HepG2 (cell line): ENCODE results near the gene CALN1. TPM values are rescaled to one million over a fixed set of nuclear protein-coding genes. Genes with fewer than 3 reads are reported as not detected.

ENCODE experiments used
- ATAC-seq: fragments of 200-7000 bp; cut with Tn5 transposase; 3 replicates; pipeline ENCODE4 v1.9.1; 2020; ENCODE audit warnings: mild to moderate bottlenecking, moderate library complexity
- BruUV-seq: library from RNA; stranded (reverse); fragments of 400-500 nt; replicated peaks from 2 replicates; lab custom pipeline; 2021; lab: Mats Ljungman, UMichigan
- CTCF ChIA-PET: fragments of 300-600 bp; formaldehyde crosslinking; extraction: SDS; loops from one replicate; lab custom pipeline; 2021; ENCODE audit warnings: low total read pairs, inconsistent platforms, low intra/inter-chr PET ratio; lab: Yijun Ruan, JAX
- POLR2A ChIA-PET: fragments of 350-600 bp; sonication (Branson Sonifier 250); formaldehyde crosslinking; loops from one replicate; lab custom pipeline; 2020; ENCODE audit warnings: antibody characterized with exemption, inconsistent platforms; lab: Yijun Ruan, JAX
- DNase-seq: peaks from one replicate; pipeline ENCODE4 v3.0.0-alpha.2; 2015; ENCODE audit warnings: low spot score
- FAIRE-seq: peaks from 3 replicates; lab custom pipeline; 2011; peaks lifted over from hg19 to GRCh38; lab: Jason Lieb, UNC
- H2AFZ ChIP-seq: one replicate; pipeline ENCODE4 v1.6.1; 2011; ENCODE audit warnings: low read length, inconsistent platforms
- H3K27ac ChIP-seq: fragments of 300-600 bp; 3 replicates; pipeline ENCODE4 v1.8.0; 2011; ENCODE audit warnings: mixed run types, mild to moderate bottlenecking, mixed read lengths, low read length, inconsistent platforms; ENCODE audit not compliant: insufficient read depth; ENCODE audit errors: extremely low read length
- H3K27me3 ChIP-seq, 2 experiments: fragments of 200-600 bp in 1 of 2; 2 replicates in 1 of 2; 3 replicates in 1 of 2; pipeline versions ENCODE4 v1.6.0 to v1.8.0; 2011; ENCODE audit warnings: low read length in 2 of 2, mild to moderate bottlenecking in 2 of 2, moderate library complexity in 2 of 2, inconsistent platforms in 1 of 2; ENCODE audit not compliant: insufficient read depth in 2 of 2, control insufficient read depth in 1 of 2
- H3K36me3 ChIP-seq, 2 experiments: fragments of 200-600 bp in 1 of 2; replicated peaks in 1 of 2; 2 replicates in 1 of 2; 3 replicates in 1 of 2; pipeline versions ENCODE4 v1.5.1 to v1.8.0; 2011; ENCODE audit warnings: low read length in 2 of 2, inconsistent platforms in 1 of 2; ENCODE audit not compliant: insufficient read depth in 2 of 2, control insufficient read depth in 1 of 2
- H3K4me1 ChIP-seq: 2 replicates; pipeline ENCODE4 v1.5.1; 2012; ENCODE audit warnings: low read length, inconsistent platforms; ENCODE audit not compliant: insufficient read depth
- H3K4me2 ChIP-seq: 2 replicates; pipeline ENCODE4 v1.6.0; 2011; ENCODE audit warnings: low read depth, low read length, inconsistent platforms
- H3K4me3 ChIP-seq, 3 experiments: fragments of 200-600 bp in 1 of 3; sonication (generic), shearing (Covaris generic) in 1 of 3; replicated peaks in 1 of 3; 2 replicates each; pipeline ENCODE4 v1.5.1; 2011 to 2016; ENCODE audit warnings: low read length in 3 of 3, inconsistent platforms in 2 of 3, low read depth in 2 of 3, mild to moderate bottlenecking in 2 of 3, control low read depth in 1 of 3, mixed read lengths in 1 of 3; ENCODE audit not compliant: insufficient read depth in 1 of 3
- H3K79me2 ChIP-seq: one replicate; pipeline ENCODE4 v1.6.1; 2011; ENCODE audit warnings: low read length, inconsistent platforms; ENCODE audit not compliant: insufficient read depth
- H3K9ac ChIP-seq: 2 replicates; pipeline ENCODE4 v1.6.0; 2011; ENCODE audit warnings: mild to moderate bottlenecking, low read depth, low read length, inconsistent platforms; ENCODE audit not compliant: insufficient read depth
- H3K9me3 ChIP-seq: 2 replicates; pipeline ENCODE4 v1.5.1; 2012; ENCODE audit warnings: mild to moderate bottlenecking, low read length
- H4K20me1 ChIP-seq: 2 replicates; pipeline ENCODE4 v1.6.0; 2011; ENCODE audit warnings: inconsistent platforms, mild to moderate bottlenecking, low read length, moderate library complexity; ENCODE audit not compliant: insufficient read depth
- CREB1 ChIP-seq, 2 experiments: fragments of 450-650 bp in 1 of 2; IDR thresholded peaks; 2 replicates each; pipeline ENCODE4 v1.6.1; 2016 to 2017; ENCODE audit warnings: control low read depth in 1 of 2, mild to moderate bottlenecking in 1 of 2, missing compliant biosample characterization in 1 of 2, missing genetic modification characterization in 1 of 2
- SMARCC2 ChIP-seq: fragments of 450-650 bp; IDR thresholded peaks from 2 replicates; pipeline ENCODE4 v1.6.1; 2017; ENCODE audit warnings: antibody characterized with exemption, mild to moderate bottlenecking
- TOE1 ChIP-seq: sonication (generic); formaldehyde crosslinking; IDR thresholded peaks from 2 replicates; pipeline ENCODE4 v1.4.0; 2020; ENCODE audit warnings: mild to moderate bottlenecking, missing genetic modification reagents
- ZNF382 ChIP-seq: sonication (generic); formaldehyde crosslinking; IDR thresholded peaks from 2 replicates; pipeline ENCODE4 v1.5.0; 2020; ENCODE audit warnings: missing genetic modification reagents, mild to moderate bottlenecking, borderline replicate concordance
- ZNF569 ChIP-seq: sonication (generic); formaldehyde crosslinking; IDR thresholded peaks from 2 replicates; pipeline ENCODE4 v1.5.0; 2020; ENCODE audit warnings: mild to moderate bottlenecking, missing genetic modification reagents, moderate library complexity, borderline replicate concordance
- ZNF670 ChIP-seq: sonication (generic); formaldehyde crosslinking; IDR thresholded peaks from 2 replicates; pipeline ENCODE4 v1.8.0; 2022; ENCODE audit warnings: mild to moderate bottlenecking, missing genetic modification reagents, borderline replicate concordance
- ZNF792 ChIP-seq: IDR thresholded peaks from 2 replicates; pipeline ENCODE4 v1.6.1; 2016
- ZSCAN9 ChIP-seq: IDR thresholded peaks from 2 replicates; pipeline ENCODE4 v1.6.1; 2016; ENCODE audit warnings: borderline replicate concordance
- WGBS: methylation state at CpG from one replicate; pipeline ENCODE4 v1.1.6; 2017; ENCODE audit warnings: low lambda C conversion rate; 5-methylcytosine and 5-hydroxymethylcytosine counted together
- in situ Hi-C: cut with HindIII; loops from 2 replicates; pipeline ENCODE4 v1.10.0; 2017; ENCODE audit warnings: low pct_unique_long_range_greater_than_20kb; ENCODE audit not compliant: extremely low pct_ligation_motif_present
- intact Hi-C: fragments of 100-400 bp; cut with micrococcal nuclease; formaldehyde crosslinking; loops from one replicate; pipeline ENCODE4 v1.10.0; 2022; ENCODE audit not compliant: unreplicated experiment
- polyA plus RNA-seq, 8 experiments: library from polyadenylated mRNA; depleted of rRNA in 3 of 8; stranded (reverse) in 7 of 8; unstranded in 1 of 8; fragments of >200 nt; fragmentation: Illumina TruSeq in 4 of 8; extraction: Trizol in 4 of 8; gene quantifications; 2 replicates each; pipeline versions ENCODE4 v1.2.1 to v1.2.3, GENCODE V29; 2011 to 2016; ENCODE audit warnings: low read depth in 4 of 8, missing spikeins in 1 of 8, mixed read lengths in 1 of 8; ENCODE audit not compliant: insufficient read depth in 1 of 8
- total RNA-seq, 5 experiments: library from RNA; depleted of rRNA; stranded (reverse); fragments of >200 nt; fragmentation: Illumina TruSeq; extraction: Trizol; gene quantifications; 2 replicates each; pipeline ENCODE4 v1.2.3, GENCODE V29; 2016; ENCODE audit warnings: low read depth in 1 of 5
- TF ChIP-seq, protein P1 (sequence below): IDR thresholded peaks from 2 replicates; pipeline ENCODE4 v1.6.1; 2018; ENCODE audit warnings: missing genetic modification reagents
- TF ChIP-seq, protein P2 (sequence below): sonication (generic); formaldehyde crosslinking; IDR thresholded peaks from 2 replicates; pipeline ENCODE4 v1.5.1; 2020; ENCODE audit warnings: missing genetic modification reagents, mild to moderate bottlenecking, borderline replicate concordance
- TF ChIP-seq, protein P3 (sequence below): sonication (generic); formaldehyde crosslinking; conservative IDR thresholded peaks from 2 replicates; pipeline ENCODE4 v1.4.0; 2020; ENCODE audit warnings: mild to moderate bottlenecking, missing genetic modification reagents, moderate library complexity

CALN1 gene
- total and polyA plus RNA-seq, 2 of the 13 experiments (the other 11 are each of a cell fraction or from before 2014, with no cell fraction given), result not detected

DNA sequence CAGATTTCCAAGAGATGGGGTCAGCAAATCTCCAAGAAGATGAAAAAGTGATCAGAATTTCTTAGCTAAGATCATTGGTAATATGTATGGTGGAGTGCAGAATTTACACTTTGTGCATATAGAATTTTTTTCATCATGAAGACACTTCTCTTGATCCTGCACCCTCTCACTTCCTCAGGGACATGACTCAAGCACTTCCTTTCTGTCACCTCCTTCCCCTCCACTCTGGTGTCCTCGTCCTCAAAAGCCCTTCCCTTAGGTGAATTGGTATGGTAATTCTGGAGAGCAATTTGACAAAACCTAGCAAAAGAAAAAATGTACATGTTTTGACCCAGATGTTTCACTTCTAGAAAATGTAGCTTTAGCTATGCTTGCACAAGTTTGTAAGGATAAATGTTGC lies 18.1 kb downstream of the CALN1 start (continued):
- TF ChIP-seq ZSCAN9 (no peak), TOE1 (CRISPR knock-in tag) (no peak), ZNF670 (no peak), SMARCC2 (no peak), ZNF792 (no peak)
- TF ChIP-seq, protein P1, sequence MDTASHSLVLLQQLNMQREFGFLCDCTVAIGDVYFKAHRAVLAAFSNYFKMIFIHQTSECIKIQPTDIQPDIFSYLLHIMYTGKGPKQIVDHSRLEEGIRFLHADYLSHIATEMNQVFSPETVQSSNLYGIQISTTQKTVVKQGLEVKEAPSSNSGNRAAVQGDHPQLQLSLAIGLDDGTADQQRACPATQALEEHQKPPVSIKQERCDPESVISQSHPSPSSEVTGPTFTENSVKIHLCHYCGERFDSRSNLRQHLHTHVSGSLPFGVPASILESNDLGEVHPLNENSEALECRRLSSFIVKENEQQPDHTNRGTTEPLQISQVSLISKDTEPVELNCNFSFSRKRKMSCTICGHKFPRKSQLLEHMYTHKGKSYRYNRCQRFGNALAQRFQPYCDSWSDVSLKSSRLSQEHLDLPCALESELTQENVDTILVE (CRISPR knock-in tag), result no peak
- TF ChIP-seq, protein P2, sequence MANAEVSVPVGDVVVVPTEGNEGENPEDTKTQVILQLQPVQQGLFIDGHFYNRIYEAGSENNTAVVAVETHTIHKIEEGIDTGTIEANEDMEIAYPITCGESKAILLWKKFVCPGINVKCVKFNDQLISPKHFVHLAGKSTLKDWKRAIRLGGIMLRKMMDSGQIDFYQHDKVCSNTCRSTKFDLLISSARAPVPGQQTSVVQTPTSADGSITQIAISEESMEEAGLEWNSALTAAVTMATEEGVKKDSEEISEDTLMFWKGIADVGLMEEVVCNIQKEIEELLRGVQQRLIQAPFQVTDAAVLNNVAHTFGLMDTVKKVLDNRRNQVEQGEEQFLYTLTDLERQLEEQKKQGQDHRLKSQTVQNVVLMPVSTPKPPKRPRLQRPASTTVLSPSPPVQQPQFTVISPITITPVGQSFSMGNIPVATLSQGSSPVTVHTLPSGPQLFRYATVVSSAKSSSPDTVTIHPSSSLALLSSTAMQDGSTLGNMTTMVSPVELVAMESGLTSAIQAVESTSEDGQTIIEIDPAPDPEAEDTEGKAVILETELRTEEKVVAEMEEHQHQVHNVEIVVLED (CRISPR knock-in tag), result no peak

DNA sequence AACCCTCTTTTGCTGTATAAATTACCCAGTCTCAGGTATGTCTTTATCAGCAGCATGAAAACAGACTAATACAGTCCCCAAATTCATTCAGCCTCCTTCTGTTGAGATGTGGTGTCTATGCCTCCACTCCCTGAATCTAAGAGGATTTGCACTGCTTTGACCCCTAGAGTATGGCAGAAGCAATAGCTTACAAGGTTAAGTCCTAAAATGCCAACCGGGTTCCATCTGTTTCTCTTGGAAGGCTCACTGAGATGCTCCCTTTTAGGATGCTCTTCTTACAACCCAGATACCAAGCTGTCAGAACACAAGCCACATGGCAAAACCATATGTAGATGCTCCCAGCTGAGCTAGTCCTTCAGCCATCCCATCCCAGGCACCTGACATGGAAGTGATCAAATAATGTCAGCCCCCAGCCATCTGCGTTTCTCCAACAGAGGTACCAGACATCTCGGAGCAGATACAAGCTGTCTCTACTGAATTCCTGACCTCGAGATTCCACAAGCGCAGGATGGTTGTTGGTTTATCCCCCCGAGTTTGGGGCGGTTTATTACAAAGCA lies 20.2 kb downstream of the CALN1 start:
- CTCF ChIA-PET, result no interaction called here
- no peaks in the 10 kb centered on the region for H3K4me1 ChIP-seq
- 6% methylated on average over 7 of the region's 7 CpGs for WGBS
- TF ChIP-seq ZNF569 (CRISPR knock-in tag), result no peak
- TF ChIP-seq CREB1 (IDR thresholded peaks at IDR 0.05), result no peak
- no peak for TF ChIP-seq CREB1 (CRISPR knock-in tag; IDR thresholded peaks at IDR 0.05)
- TF ChIP-seq, protein P3, sequence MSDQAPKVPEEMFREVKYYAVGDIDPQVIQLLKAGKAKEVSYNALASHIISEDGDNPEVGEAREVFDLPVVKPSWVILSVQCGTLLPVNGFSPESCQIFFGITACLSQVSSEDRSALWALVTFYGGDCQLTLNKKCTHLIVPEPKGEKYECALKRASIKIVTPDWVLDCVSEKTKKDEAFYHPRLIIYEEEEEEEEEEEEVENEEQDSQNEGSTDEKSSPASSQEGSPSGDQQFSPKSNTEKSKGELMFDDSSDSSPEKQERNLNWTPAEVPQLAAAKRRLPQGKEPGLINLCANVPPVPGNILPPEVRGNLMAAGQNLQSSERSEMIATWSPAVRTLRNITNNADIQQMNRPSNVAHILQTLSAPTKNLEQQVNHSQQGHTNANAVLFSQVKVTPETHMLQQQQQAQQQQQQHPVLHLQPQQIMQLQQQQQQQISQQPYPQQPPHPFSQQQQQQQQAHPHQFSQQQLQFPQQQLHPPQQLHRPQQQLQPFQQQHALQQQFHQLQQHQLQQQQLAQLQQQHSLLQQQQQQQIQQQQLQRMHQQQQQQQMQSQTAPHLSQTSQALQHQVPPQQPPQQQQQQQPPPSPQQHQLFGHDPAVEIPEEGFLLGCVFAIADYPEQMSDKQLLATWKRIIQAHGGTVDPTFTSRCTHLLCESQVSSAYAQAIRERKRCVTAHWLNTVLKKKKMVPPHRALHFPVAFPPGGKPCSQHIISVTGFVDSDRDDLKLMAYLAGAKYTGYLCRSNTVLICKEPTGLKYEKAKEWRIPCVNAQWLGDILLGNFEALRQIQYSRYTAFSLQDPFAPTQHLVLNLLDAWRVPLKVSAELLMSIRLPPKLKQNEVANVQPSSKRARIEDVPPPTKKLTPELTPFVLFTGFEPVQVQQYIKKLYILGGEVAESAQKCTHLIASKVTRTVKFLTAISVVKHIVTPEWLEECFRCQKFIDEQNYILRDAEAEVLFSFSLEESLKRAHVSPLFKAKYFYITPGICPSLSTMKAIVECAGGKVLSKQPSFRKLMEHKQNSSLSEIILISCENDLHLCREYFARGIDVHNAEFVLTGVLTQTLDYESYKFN (CRISPR knock-in tag), result no peak
- TF ChIP-seq ZNF382, result no peak
- no TSS peak for BruUV-seq
- POLR2A ChIA-PET, result no interaction called here
- no peak for DNase-seq
- H4K20me1 ChIP-seq, result no peaks in the 10 kb centered on the region
- peaks cover 2 to 12% of the 10 kb centered on the region in 2 experiments; a peak in 2 of 5 replicates for H3K27me3 ChIP-seq
- H3K27ac ChIP-seq, result no peak overlapping the region
- H3K9me3 ChIP-seq, result no peaks in the 10 kb centered on the region
- no peak overlapping the region for H3K4me2 ChIP-seq
- H3K9ac ChIP-seq, result no peak overlapping the region
- H2AFZ ChIP-seq, result no peak overlapping the region
- no peaks in the 10 kb centered on the region for H3K36me3 ChIP-seq
- in situ Hi-C loops, result no loop called here
- intact Hi-C loops, result no loop called here
- H3K4me3 ChIP-seq, result no peak overlapping the region
- no peak for FAIRE-seq
- H3K79me2 ChIP-seq, result no peaks in the 10 kb centered on the region
- no peak for ATAC-seq
